DND-41 (cell line): ENCODE results near the gene SEC16A.

ENCODE experiments used
- CTCF ChIP-seq: IDR thresholded peaks from 2 replicates; pipeline ENCODE4 v1.5.1; 2012; ENCODE audit warnings: borderline replicate concordance, low read length, moderate library complexity, mild to moderate bottlenecking; ENCODE audit not compliant: poor library complexity, severe bottlenecking; ENCODE audit errors: extremely low read depth
- EZH2 ChIP-seq: IDR thresholded peaks from 3 replicates; pipeline ENCODE4 v1.6.1; 2012; ENCODE audit warnings: borderline replicate concordance, low read depth, mild to moderate bottlenecking, moderate library complexity, low read length, inconsistent platforms; ENCODE audit not compliant: severe bottlenecking

DNA sequence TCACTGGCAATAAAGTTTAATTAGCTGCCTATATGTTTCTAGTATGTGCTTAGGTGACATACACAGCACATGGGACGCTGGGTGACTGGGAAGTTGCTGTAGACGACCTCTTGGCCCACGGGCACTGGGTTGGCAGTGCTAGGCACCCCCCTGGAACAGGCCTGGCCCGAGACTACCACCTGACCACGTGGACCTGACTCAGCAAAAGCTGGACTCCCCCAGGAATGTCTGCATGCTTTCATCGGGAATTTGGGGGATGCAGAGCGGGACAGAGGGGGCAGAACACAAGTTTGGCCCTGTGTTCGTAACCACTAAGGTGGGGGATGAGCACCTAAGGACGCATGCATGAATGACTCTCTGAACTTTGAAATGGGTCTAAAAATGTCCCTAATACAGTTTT, 26.6 kb downstream of the SEC16A start:
- no peak for TF ChIP-seq CTCF
- no peak for TF ChIP-seq EZH2
